Activated T-cell treated with anti-CD3 and anti-CD28 coated beads for 4 hours (primary cell): ENCODE measurements around the gene DMGDH.

Experiments used
- DNase-seq: peaks from one replicate; pipeline ENCODE4 v3.0.0-alpha.2; 2020

Gene DMGDH

GRCh38 chr5:78968781-78969180, 100.7 kb downstream of the DMGDH start:
- DNase-seq: no peak

GRCh38 chr5:78964889-78965288, 104.6 kb downstream of the DMGDH start:
- no peak for DNase-seq

- no peak for DNase-seq
Observed at GRCh38 chr5:78961743-78962142, 107.7 kb downstream of the DMGDH start.

GRCh38 chr5:78959767-78960166, 109.7 kb downstream of the DMGDH start:
- DNase-seq: no peak

GRCh38 chr5:78958672-78959445, 110.6 kb downstream of the DMGDH start:
- no peak for DNase-seq

GRCh38 chr5:78956901-78957300, 112.6 kb downstream of the DMGDH start:
- DNase-seq: no peak

- no peak for DNase-seq
Observed at GRCh38 chr5:78953092-78953800, 116.2 kb downstream of the DMGDH start.
